Fibroblast of mammary gland (primary cell): ENCODE results near the gene DPF3.
A peak's percentile ranks its signal among the peaks of the same experiment; 100 is the strongest.

Experiments used
- DNase-seq: peaks from one replicate; pipeline ENCODE4 v3.0.0-alpha.2; 2010; ENCODE audit warnings: low read depth
- H3K4me3 ChIP-seq: 2 replicates; pipeline ENCODE4 v1.5.1; 2011; ENCODE audit warnings: low read depth, mild to moderate bottlenecking, low read length, moderate library complexity; ENCODE audit not compliant: control insufficient read depth
- TF ChIP-seq, protein P1 (sequence below): conservative IDR thresholded peaks from 2 replicates; pipeline ENCODE4 v1.5.1; 2011; ENCODE audit warnings: low read depth, low read length, inconsistent platforms; ENCODE audit not compliant: control insufficient read depth, insufficient read depth

Gene DPF3

DNA sequence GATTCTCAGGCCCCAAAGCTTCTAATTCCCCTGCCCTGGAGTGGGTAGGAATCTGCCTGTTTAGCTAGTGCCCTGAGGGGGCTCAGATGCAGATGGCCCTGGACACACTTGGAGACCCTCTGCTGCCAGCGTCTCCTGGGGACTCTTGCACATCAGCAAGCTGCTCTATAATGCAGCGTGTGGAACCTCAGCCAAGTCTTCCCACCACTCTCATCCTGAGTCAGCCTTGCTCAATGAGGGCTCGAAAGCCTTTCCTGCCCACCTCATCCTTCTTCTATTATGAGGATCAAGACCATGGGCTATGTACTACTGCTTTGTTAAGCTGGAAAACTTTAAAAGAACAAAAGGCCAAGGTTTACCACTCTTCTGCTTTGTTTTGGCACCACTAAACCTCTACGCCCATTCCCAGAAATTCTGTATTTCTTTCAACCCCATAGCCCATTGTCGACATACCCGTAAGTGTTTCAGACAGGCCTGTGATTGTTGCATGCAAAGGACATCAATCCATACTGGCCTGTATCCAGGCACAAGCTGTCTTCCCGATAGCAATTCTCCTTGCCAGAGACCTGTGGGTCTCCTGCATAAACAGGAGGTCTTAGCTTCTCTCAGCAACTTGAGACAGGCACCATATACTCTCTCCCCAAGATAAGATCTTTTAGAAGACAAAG lies 246.9 kb downstream of the DPF3 start:
- peak; percentile 88 for DNase-seq

DNA sequence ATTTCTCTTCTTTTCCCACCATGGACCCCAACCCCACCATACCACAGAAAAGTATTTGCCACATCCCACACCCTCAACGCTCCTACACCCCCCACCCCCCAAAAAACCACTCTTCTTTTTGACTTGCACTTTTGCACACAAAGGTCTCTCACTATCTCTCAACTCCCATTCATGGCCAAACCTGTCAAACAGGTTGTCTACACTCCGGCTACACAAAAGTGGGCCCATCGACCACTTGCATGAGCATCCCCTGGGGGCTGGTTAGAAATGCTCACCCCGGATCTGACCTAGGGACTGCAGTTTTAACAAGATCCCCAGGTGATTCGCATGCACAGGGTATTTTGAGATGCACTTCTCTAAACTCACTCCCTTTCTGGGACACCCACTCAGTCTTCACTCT lies 248.2 kb downstream of the DPF3 start:
- TF ChIP-seq, protein P1, sequence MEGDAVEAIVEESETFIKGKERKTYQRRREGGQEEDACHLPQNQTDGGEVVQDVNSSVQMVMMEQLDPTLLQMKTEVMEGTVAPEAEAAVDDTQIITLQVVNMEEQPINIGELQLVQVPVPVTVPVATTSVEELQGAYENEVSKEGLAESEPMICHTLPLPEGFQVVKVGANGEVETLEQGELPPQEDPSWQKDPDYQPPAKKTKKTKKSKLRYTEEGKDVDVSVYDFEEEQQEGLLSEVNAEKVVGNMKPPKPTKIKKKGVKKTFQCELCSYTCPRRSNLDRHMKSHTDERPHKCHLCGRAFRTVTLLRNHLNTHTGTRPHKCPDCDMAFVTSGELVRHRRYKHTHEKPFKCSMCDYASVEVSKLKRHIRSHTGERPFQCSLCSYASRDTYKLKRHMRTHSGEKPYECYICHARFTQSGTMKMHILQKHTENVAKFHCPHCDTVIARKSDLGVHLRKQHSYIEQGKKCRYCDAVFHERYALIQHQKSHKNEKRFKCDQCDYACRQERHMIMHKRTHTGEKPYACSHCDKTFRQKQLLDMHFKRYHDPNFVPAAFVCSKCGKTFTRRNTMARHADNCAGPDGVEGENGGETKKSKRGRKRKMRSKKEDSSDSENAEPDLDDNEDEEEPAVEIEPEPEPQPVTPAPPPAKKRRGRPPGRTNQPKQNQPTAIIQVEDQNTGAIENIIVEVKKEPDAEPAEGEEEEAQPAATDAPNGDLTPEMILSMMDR = no peak
- H3K4me3 ChIP-seq = no peak overlapping the region
- DNase-seq = no peak

More for the DNA sequence above, 246.9 kb downstream of the DPF3 start:
- no peak overlapping the region for H3K4me3 ChIP-seq
- TF ChIP-seq, protein P1 = no peak

DNA sequence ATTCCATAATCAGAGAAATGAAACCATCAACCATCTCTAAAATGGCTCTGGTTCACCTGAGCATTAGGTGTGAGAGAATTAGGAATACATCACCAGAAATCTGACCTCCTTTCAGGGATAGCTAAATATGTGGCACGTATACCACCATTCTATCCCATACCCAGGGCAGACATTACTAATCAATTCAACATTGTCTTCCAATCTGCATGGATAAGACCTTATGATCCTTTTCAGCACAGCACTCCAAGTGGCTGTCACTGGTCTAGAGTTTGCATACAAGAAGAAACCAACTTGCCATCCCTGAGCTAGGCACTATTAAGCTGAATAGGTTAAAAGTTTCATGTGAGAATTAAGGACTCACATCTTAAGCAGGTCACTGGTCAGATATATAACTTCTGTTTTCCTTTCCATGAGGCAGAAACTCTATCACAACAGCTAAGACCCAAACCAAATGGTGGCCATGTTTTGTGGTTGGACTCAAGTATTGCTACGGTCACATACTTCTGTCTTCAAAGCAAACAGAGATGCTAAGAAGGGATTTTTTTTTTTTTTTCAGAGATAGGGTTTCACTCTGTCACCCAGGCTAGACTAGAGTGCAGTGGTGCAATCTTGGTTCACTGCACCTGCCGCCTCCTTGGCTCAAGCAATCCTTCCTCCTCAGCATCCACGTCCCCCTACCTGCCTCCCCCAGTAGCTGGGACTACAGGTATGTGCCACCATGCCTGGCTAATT lies 249.0 kb downstream of the DPF3 start:
- TF ChIP-seq, protein P1 = peak; percentile 9
- no peak overlapping the region for H3K4me3 ChIP-seq
- DNase-seq = peak; percentile 33

DNA sequence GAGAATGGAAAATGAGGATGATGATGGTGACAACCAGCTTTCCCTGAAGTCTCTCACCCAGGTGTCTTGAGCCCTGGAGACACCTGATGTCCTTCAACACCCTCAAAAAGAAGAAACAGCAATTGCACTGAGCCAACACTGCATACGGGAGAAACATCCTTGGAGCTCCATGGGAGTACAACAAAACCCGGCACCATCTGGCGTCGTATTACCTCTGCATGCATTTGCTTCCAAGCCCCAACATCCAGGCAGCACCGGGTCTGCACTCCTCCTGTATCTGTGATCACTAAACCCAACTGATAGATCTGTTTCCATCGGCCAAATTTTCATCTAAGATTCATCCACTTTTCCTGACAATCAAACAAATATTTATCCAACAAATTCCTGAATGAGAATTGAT lies 249.9 kb downstream of the DPF3 start:
- H3K4me3 ChIP-seq = no peak overlapping the region
- TF ChIP-seq, protein P1 = no peak
- no peak for DNase-seq

DNA sequence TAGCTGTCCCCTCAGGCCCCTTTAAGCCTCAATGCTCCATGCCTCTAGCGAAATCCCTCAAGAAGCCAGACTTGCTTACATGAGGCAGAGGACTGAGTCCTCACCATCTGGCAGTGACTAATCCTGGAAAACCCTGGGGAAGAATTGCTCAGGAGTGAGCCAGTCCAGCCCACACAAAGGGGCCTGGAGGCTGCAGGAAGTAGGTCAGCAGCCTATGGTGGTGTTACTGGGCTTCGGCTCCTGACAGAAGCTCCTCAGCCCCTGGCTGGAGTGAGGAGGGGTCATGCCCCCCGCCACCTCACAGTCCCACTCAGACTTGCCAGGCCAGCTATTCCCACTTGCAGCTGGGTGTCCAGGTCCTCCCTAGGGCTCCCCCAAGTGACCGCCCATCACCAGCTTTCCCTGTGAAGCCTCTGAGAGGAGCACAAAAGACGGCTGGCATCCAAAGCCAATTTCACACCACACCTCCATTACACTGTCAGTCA lies 250.5 kb downstream of the DPF3 start:
- DNase-seq = peak; percentile 98

DNA sequence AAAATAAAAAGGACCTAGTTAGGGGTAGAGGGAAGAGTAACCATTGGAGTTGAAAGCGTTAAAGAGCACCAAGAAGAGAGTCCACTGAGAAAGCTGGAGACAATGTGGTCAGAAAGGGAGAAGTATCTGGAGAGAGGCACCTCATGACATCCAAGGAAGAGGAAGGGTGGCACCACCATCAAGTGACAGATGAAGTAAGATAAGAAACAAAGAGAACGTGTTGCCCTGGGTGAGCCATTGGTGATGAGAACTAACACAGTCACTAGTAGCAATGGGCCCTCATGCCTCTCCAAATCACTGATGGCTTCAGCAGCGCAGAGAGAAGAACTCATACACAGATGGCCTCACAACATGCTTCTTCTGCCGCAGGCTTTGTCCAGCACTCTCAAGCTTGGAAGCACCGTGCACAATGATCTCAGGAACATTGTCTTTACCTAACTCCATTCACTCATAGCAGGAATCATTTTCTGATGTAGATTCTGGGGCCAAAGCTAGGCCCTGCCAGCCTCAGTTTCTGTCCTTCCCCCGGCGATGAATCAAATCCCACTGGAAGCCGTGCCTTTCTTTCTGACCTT lies 252.9 kb downstream of the DPF3 start:
- DNase-seq = no peak

More for the DNA sequence above, 250.5 kb downstream of the DPF3 start:
- H3K4me3 ChIP-seq = no peak overlapping the region
- TF ChIP-seq, protein P1 = no peak

More for the DNA sequence above, 252.9 kb downstream of the DPF3 start:
- TF ChIP-seq, protein P1 = no peak
- H3K4me3 ChIP-seq = no peak overlapping the region
